Cardiac fibroblast (primary cell): ENCODE data around the gene DOCK8.

Experiments
- DNase-seq, 2 donors: peaks; one replicate each; pipeline versions ENCODE4 v3.0.0 to v3.0.0-alpha.2; 2010; ENCODE audit warnings: low read depth in 2 of 2
- H3K4me3 ChIP-seq, 2 donors: replicated peaks in 1 of 2; 1 replicate in 1 of 2; 2 replicates in 1 of 2; pipeline ENCODE4 v1.5.1; 2011; ENCODE audit warnings: low read depth in 2 of 2, low read length in 2 of 2, mild to moderate bottlenecking in 2 of 2, moderate library complexity in 1 of 2
- TF ChIP-seq, protein P1 (sequence below): IDR thresholded peaks from one replicate; pipeline ENCODE4 v1.5.1; 2011; ENCODE audit warnings: low read depth, mild to moderate bottlenecking, low read length, inconsistent platforms

DOCK8 gene

DNA sequence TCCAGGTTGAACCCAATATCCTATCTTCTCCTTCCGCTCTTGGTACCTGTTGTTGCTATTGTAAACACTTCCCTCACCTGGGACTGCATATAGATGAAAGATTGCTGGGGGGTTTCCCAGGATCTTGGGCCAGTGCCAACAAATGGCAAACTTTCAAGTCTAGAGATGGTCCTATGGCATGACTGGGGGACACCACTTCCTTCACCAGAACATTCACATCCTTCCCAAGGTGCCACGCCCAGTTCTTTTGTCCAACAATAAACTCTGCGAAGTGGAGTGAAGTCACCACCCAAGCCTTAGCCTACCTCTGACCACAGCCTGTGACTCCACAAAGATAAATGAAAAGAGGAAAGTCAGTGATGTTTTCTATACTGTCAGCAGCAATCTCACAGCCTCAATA is 34.4 kb downstream of the DOCK8 start:
- no peak overlapping the region for H3K4me3 ChIP-seq
- DNase-seq = no peak
- TF ChIP-seq, protein P1, sequence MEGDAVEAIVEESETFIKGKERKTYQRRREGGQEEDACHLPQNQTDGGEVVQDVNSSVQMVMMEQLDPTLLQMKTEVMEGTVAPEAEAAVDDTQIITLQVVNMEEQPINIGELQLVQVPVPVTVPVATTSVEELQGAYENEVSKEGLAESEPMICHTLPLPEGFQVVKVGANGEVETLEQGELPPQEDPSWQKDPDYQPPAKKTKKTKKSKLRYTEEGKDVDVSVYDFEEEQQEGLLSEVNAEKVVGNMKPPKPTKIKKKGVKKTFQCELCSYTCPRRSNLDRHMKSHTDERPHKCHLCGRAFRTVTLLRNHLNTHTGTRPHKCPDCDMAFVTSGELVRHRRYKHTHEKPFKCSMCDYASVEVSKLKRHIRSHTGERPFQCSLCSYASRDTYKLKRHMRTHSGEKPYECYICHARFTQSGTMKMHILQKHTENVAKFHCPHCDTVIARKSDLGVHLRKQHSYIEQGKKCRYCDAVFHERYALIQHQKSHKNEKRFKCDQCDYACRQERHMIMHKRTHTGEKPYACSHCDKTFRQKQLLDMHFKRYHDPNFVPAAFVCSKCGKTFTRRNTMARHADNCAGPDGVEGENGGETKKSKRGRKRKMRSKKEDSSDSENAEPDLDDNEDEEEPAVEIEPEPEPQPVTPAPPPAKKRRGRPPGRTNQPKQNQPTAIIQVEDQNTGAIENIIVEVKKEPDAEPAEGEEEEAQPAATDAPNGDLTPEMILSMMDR = no peak

DNA sequence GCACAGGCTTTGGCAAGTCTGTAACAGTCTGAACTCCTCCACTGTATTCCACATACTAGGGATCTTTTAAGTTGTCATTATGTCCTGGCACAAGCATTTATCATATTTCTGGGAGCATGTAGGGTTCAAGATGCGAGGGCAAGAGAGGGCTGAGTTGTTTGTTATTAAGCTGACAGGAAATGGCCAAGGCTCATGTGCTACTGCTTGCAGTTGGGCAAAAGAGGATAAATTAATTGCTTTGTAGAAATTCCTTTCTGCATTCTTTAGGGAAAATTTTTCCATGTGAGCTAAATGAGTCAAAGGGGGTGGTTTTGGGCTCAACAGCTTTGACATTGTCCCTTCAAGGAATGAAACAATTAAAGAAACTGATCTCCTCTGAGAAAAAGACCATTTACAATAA is 35.4 kb downstream of the DOCK8 start:
- H3K4me3 ChIP-seq = no peak overlapping the region
- TF ChIP-seq, protein P1 = no peak
- DNase-seq = no peak

DNA sequence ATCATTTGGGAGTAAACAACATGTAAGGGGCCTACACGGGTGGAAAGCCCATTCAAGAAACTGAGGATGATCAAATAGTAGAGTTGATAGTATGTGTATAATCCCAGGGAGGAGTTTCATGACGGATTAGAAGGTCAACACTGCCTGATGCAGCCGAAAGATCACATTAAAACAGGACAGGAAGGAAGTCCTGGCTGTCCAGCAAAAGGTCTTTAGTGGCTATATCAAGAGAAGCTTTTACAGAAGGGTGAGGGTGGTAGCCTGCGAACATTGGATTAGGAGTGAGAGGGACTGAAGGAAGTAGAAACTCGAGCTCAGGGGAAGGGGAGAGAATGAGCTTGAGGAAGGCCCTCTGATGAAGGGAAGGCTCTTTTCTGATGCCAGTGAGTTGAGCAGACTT is 36.0 kb downstream of the DOCK8 start:
- no peak for DNase-seq
- H3K4me3 ChIP-seq = no peak overlapping the region
- TF ChIP-seq, protein P1 = no peak

DNA sequence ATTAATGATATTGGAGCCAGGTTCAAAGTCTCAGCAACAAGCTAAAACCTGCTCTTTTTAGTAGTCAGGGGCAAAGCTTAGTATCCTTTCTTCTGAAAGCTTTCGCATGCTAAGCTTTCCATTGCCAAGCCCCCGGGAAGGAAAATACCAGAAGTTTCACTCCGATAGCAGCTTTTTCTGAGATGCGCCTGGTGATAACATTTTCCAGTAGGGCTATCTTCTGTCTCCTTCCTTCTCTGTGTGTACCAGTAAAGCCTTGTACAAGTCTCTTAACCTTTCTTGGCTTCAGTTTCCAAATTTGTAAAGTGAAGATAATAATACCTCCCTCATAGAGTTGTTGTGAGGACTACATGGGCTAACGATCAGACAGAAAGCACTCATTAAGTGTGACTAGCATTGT is 36.7 kb downstream of the DOCK8 start:
- no peak for DNase-seq
- H3K4me3 ChIP-seq = no peak overlapping the region
- TF ChIP-seq, protein P1 = no peak

DNA sequence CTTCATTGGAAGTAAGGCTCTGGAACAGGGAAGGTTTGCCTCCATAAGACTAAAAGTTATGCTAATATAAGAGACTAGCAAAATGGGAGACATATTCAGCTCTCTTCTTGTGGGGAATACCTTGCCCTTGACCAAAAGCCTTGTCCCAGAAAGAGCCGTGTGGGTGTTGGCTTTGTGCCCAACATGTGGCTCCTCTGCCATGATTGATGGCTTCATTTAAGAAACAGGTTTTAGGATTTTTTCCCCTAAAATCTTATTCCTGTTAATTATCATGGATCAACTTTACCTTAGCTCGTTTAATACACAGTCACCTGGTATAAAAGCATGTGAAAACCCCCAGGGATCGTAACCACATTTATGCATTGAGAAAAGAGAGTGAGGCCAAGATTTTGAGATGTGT is 38.9 kb downstream of the DOCK8 start:
- DNase-seq = no peak
- no peak overlapping the region for H3K4me3 ChIP-seq
- TF ChIP-seq, protein P1 = no peak

DNA sequence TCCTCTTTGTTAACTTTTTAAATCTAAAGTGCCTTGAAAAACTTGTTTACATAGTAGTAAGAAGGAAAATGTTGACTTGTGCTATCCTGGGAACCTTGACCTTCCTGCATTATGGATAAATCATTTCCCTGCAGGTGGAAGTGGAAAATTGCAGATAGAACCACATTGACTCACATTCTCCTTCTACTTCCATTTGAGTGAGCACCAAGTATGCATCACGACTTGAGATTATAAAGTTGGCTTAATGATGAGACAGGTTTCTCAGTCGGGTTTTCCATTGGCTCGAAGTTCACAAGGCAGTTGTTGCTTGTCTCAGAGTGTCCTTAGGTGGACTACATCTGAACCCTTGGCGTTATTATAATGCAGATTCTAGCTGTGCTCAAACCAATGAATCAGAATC is 39.9 kb downstream of the DOCK8 start:
- H3K4me3 ChIP-seq = no peak overlapping the region
- TF ChIP-seq, protein P1 = no peak
- no peak for DNase-seq

DNA sequence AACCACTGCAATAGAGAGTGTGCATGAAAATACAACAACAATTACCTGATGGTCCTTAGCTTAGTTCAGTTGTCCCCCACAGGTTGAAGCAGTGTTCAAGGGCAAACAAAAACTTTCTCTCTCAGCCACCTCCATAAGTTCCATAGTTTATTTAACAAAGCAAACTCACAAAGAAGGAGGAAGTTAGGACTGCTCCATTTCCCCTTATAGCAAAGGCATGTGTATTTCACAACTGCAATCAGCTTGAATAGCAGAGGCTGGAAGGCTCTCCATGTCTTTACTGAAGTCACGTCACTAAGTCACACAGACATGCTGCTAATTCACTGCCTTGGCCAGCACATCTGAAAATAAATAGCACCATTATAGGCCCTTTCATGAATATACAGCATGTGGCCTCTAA is 43.3 kb downstream of the DOCK8 start:
- TF ChIP-seq, protein P1 = no peak
- H3K4me3 ChIP-seq = no peak overlapping the region
- no peak for DNase-seq
